K562 (cell line): ENCODE results near the gene CPNE6. TPM values are rescaled to one million over a fixed set of nuclear protein-coding genes. Genes with fewer than 3 reads are reported as not detected.

Experiments used
- ARID1B ChIP-seq: fragments of 450-650 bp; IDR thresholded peaks from 2 replicates; pipeline ENCODE4 v1.6.1; 2016; ENCODE audit warnings: antibody characterized with exemption, mild to moderate bottlenecking, inconsistent platforms
- CCAR2 ChIP-seq: fragments of 200-400 bp; formaldehyde crosslinking; IDR thresholded peaks from 2 replicates; pipeline ENCODE4 v1.6.1; 2017; ENCODE audit warnings: mild to moderate bottlenecking, low read depth, low read length
- CEBPG ChIP-seq, 3 experiments: fragments of 200-800 bp in 1 of 3; sonication (Bioruptor generic) in 1 of 3; sonication (generic) in 1 of 3; formaldehyde crosslinking in 1 of 3; IDR thresholded peaks in 2 of 3; conservative IDR thresholded peaks in 1 of 3; 2 replicates each; pipeline versions ENCODE4 v1.6.1 to v1.8.0; 2016 to 2022; ENCODE audit warnings: missing compliant biosample characterization in 2 of 3, missing genetic modification characterization in 2 of 3, mild to moderate bottlenecking in 1 of 3, missing genetic modification reagents in 1 of 3
- HDAC6 ChIP-seq: IDR thresholded peaks from 2 replicates; pipeline ENCODE4 v1.6.1; 2012; ENCODE audit warnings: low read depth, mild to moderate bottlenecking, control low read depth, inconsistent platforms, low read length, moderate library complexity
- HNRNPLL ChIP-seq: fragments of 200-400 bp; formaldehyde crosslinking; IDR thresholded peaks from 2 replicates; pipeline ENCODE4 v1.6.1; 2017; ENCODE audit warnings: low read length, low read depth, mild to moderate bottlenecking; ENCODE audit not compliant: poor library complexity, severe bottlenecking
- MCM2 ChIP-seq: fragments of 450-650 bp; IDR thresholded peaks from 2 replicates; pipeline ENCODE4 v1.6.1; 2017; ENCODE audit warnings: low read depth, mild to moderate bottlenecking
- MTF1 ChIP-seq: fragments of 250-450 bp; sonication (Bioruptor Pico); IDR thresholded peaks from 2 replicates; pipeline ENCODE4 v1.9.0; 2021; ENCODE audit warnings: moderate library complexity, mild to moderate bottlenecking, inconsistent platforms, borderline replicate concordance
- NFATC3 ChIP-seq: fragments of 450-650 bp; IDR thresholded peaks from 2 replicates; pipeline ENCODE4 v1.6.1; 2017; ENCODE audit warnings: mild to moderate bottlenecking
- POLR2G ChIP-seq: fragments of 200-400 bp; formaldehyde crosslinking; IDR thresholded peaks from 2 replicates; pipeline ENCODE4 v1.6.1; 2017; ENCODE audit warnings: low read depth, mild to moderate bottlenecking, antibody characterized with exemption, low read length, moderate library complexity
- RBM17 ChIP-seq: fragments of 200-400 bp; formaldehyde crosslinking; IDR thresholded peaks from 2 replicates; pipeline ENCODE4 v1.6.1; 2017; ENCODE audit warnings: low read depth, mild to moderate bottlenecking, low read length, borderline replicate concordance
- TCF7L2 ChIP-seq: fragments of 150-350 bp; IDR thresholded peaks from 2 replicates; pipeline ENCODE4 v1.6.1; 2016; ENCODE audit warnings: low read depth, mild to moderate bottlenecking, low read length, moderate library complexity
- TEAD2 ChIP-seq: fragments of 450-650 bp; IDR thresholded peaks from 2 replicates; pipeline ENCODE4 v1.6.1; 2016; ENCODE audit warnings: missing genetic modification characterization, control low read depth, missing compliant biosample characterization
- ZBTB17 ChIP-seq: fragments of 450-650 bp; formaldehyde crosslinking; IDR thresholded peaks from 2 replicates; pipeline ENCODE4 v1.4.0; 2020; ENCODE audit warnings: mild to moderate bottlenecking
- ZBTB43 ChIP-seq: sonication (generic); formaldehyde crosslinking; IDR thresholded peaks from 2 replicates; pipeline ENCODE4 v1.8.0; 2023; ENCODE audit warnings: mild to moderate bottlenecking, missing genetic modification reagents
- ZNF12 ChIP-seq: sonication (generic); formaldehyde crosslinking; IDR thresholded peaks from 2 replicates; pipeline ENCODE4 v1.4.0; 2020; ENCODE audit warnings: mild to moderate bottlenecking, missing genetic modification reagents
- ZNF282 ChIP-seq: sonication (generic); formaldehyde crosslinking; IDR thresholded peaks from 2 replicates; pipeline ENCODE4 v1.8.1; 2023; ENCODE audit warnings: missing genetic modification reagents
- ZNF324 ChIP-seq: fragments of 250-450 bp; sonication (Bioruptor Pico); IDR thresholded peaks from 2 replicates; pipeline ENCODE4 v1.4.0; 2020; ENCODE audit warnings: mild to moderate bottlenecking
- ZNF347 ChIP-seq: fragments of 450-650 bp; formaldehyde crosslinking; IDR thresholded peaks from 2 replicates; pipeline ENCODE4 v1.4.0; 2020; ENCODE audit warnings: low read depth, mild to moderate bottlenecking, moderate library complexity
- ZNF354B ChIP-seq: fragments of 250-450 bp; sonication (Bioruptor Pico); IDR thresholded peaks from 2 replicates; pipeline ENCODE4 v1.4.0; 2020
- ZNF444 ChIP-seq: fragments of 250-450 bp; sonication (Bioruptor Pico); IDR thresholded peaks from 2 replicates; pipeline ENCODE4 v1.4.0; 2020; ENCODE audit warnings: mild to moderate bottlenecking, moderate library complexity
- ZNF717 ChIP-seq: fragments of 250-450 bp; sonication (Bioruptor Pico); IDR thresholded peaks from 2 replicates; pipeline ENCODE4 v1.5.0; 2021
- ZNF766 ChIP-seq: fragments of 200-800 bp; sonication (Bioruptor generic); conservative IDR thresholded peaks from 2 replicates; pipeline ENCODE4 v1.6.1; 2016; ENCODE audit warnings: missing genetic modification characterization, missing compliant biosample characterization
- ZNF778 ChIP-seq: fragments of 450-650 bp; formaldehyde crosslinking; IDR thresholded peaks from 2 replicates; pipeline ENCODE4 v1.4.0; 2020; ENCODE audit warnings: mild to moderate bottlenecking, moderate library complexity
- polyA plus RNA-seq, 8 experiments: library from polyadenylated mRNA; depleted of rRNA in 4 of 8; stranded (reverse) in 5 of 8; unstranded in 3 of 8; fragments of >200 nt; fragmentation: Nextera tagmentation in 2 of 8; fragmentation: Illumina TruSeq in 1 of 8; extraction: Ambion mirVana in 2 of 8; extraction: Trizol in 1 of 8; gene quantifications; 2 replicates each; pipeline versions ENCODE4 v1.2.1 to v1.2.3, GENCODE V29; 2011 to 2014; ENCODE audit warnings: inconsistent platforms in 1 of 8, missing spikeins in 1 of 8
- total RNA-seq, 7 experiments: library from RNA; depleted of rRNA in 6 of 7; stranded (reverse); fragments of >200 nt in 6 of 7; fragmentation: Illumina TruSeq in 2 of 7; extraction: Trizol in 2 of 7; gene quantifications; 2 replicates each; pipeline versions ENCODE4 v1.2.1 to v1.2.3, GENCODE V29; 2011 to 2021; ENCODE audit warnings: low replicate concordance in 1 of 7
- TF ChIP-seq, protein P1 (sequence below): sonication (generic); formaldehyde crosslinking; IDR thresholded peaks from 2 replicates; pipeline ENCODE4 v1.8.1; 2023; ENCODE audit warnings: mild to moderate bottlenecking, missing genetic modification reagents

Gene CPNE6
- total and polyA plus RNA-seq, 9 of the 15 experiments (the other 6 are each of a cell fraction or from before 2014, with no cell fraction given): not detected

DNA sequence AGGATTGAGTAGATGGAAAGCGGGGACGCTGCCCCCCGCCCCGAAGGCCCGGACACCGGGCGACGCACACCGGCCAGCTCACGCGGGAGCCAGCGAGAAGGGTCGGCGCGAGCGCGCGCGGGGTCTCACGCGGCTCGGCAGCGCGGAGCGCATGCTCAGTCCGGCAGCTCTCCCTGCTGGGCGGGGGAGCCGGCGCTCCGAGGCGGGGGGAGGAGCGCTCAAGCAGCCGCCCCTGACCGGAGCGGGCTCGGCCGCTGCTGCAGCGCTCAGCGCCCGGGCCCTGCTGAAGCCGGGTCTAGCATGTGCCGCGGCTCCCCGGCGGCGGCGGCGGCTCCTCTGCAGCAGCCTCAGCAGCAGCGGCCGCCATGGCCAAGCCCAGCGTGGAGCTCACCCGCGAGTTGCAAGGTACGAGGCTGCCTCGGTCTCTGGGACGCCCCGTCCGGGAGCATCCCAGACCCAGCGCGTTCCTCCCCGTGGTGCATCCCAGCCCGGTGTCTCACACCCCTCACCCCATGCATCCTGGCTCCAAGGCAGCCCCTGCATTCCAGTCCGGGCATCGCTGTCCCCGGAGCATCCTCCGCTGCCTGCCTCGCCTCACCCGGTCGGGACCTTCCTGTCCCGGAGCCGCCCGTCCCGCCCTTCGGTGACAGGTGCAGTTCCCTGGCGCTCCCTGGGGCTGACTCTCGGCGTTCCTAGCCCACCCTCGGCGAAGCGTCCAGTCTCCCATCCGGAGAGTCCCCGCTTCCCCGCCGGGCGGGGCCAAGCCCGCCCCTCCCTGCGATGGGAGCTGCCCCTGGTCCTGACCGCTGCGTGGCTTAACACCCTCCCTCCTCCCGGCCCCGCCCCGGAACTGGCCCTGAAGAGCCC, 19.3 kb upstream of the CPNE6 start, which contains the start of gene CARMIL3 (continued):
- no peak for TF ChIP-seq HNRNPLL
- no peak for TF ChIP-seq ZNF778 (CRISPR knock-in tag)
- no peak for TF ChIP-seq ZNF347 (CRISPR knock-in tag)
- no peak for TF ChIP-seq ZNF444
- TF ChIP-seq NFATC3: no peak
- TF ChIP-seq TEAD2 (tag): no peak
- no peak for TF ChIP-seq HDAC6
- TF ChIP-seq ZNF766 (CRISPR knock-in tag): no peak
- no peak for TF ChIP-seq ARID1B
- TF ChIP-seq RBM17: no peak
- TF ChIP-seq CEBPG (CRISPR knock-in tag; IDR thresholded peaks at IDR 0.05): no peak
- TF ChIP-seq CEBPG (tag; conservative IDR thresholded peaks at IDR 0.05 in 1 of 2, IDR thresholded peaks at IDR 0.05 in 1 of 2): no peak
- TF ChIP-seq MCM2: no peak
- no peak for TF ChIP-seq TCF7L2
- TF ChIP-seq ZNF282 (CRISPR knock-in tag): no peak
- no peak for TF ChIP-seq ZNF324
- peak; percentile 36; the same call in 1 of the 2 replicates for TF ChIP-seq ZNF12 (CRISPR knock-in tag)
- TF ChIP-seq ZNF354B (CRISPR knock-in tag): no peak
- TF ChIP-seq ZBTB43 (CRISPR knock-in tag): no peak
- TF ChIP-seq ZBTB17 (CRISPR knock-in tag): no peak
- no peak for TF ChIP-seq MTF1
- no peak for TF ChIP-seq CCAR2
- TF ChIP-seq ZNF717 (CRISPR knock-in tag): no peak
- TF ChIP-seq, protein P1, sequence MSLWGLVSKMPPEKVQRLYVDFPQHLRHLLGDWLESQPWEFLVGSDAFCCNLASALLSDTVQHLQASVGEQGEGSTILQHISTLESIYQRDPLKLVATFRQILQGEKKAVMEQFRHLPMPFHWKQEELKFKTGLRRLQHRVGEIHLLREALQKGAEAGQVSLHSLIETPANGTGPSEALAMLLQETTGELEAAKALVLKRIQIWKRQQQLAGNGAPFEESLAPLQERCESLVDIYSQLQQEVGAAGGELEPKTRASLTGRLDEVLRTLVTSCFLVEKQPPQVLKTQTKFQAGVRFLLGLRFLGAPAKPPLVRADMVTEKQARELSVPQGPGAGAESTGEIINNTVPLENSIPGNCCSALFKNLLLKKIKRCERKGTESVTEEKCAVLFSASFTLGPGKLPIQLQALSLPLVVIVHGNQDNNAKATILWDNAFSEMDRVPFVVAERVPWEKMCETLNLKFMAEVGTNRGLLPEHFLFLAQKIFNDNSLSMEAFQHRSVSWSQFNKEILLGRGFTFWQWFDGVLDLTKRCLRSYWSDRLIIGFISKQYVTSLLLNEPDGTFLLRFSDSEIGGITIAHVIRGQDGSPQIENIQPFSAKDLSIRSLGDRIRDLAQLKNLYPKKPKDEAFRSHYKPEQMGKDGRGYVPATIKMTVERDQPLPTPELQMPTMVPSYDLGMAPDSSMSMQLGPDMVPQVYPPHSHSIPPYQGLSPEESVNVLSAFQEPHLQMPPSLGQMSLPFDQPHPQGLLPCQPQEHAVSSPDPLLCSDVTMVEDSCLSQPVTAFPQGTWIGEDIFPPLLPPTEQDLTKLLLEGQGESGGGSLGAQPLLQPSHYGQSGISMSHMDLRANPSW (CRISPR knock-in tag): no peak
- peak; percentile 67 for TF ChIP-seq POLR2G
